ENCODE data around the gene RDX.

RDX gene

GRCh38 chr11:110261195-110262071 is 35.0 kb downstream of the RDX start:
- DNase-seq = no peak

GRCh38 chr11:110253525-110253924 is 42.9 kb downstream of the RDX start:
- DNase-seq = no peak

- DNase-seq = no peak
Measured at GRCh38 chr11:110251836-110252235, 44.6 kb downstream of the RDX start.

- DNase-seq = no peak
Measured at GRCh38 chr11:110250168-110250567, 46.2 kb downstream of the RDX start.

GRCh38 chr11:110249766-110250165 is 46.6 kb downstream of the RDX start:
- DNase-seq = no peak

GRCh38 chr11:110249066-110249465 is 47.3 kb downstream of the RDX start:
- no peak for DNase-seq

GRCh38 chr11:110243791-110244190 is 52.6 kb downstream of the RDX start:
- no peak for DNase-seq

GRCh38 chr11:110242746-110243145 is 53.7 kb downstream of the RDX start:
- DNase-seq = no peak

- no peak for DNase-seq
Measured at GRCh38 chr11:110242188-110242587, 54.2 kb downstream of the RDX start.

- DNase-seq = no peak
Measured at GRCh38 chr11:110235966-110236365, 60.4 kb downstream of the RDX start.

GRCh38 chr11:110230377-110230776 is 66.0 kb downstream of the RDX start:
- no peak for DNase-seq

GRCh38 chr11:110219006-110219785 is 77.2 kb downstream of the RDX start:
- DNase-seq = no peak

GRCh38 chr11:110217936-110218335 is 78.5 kb downstream of the RDX start:
- no peak for DNase-seq

GRCh38 chr11:110217223-110217877 is 79.1 kb downstream of the RDX start:
- no peak for DNase-seq

GRCh38 chr11:110209313-110209694 is 87.1 kb downstream of the RDX start:
- peak; percentile 6 for DNase-seq

- DNase-seq = peak; percentile 15
Measured at GRCh38 chr11:110208678-110209312, 87.6 kb downstream of the RDX start.

GRCh38 chr11:110207123-110207522 is 89.3 kb downstream of the RDX start:
- DNase-seq = no peak

- no peak for DNase-seq
Measured at GRCh38 chr11:110200836-110201235, 95.6 kb downstream of the RDX start.

GRCh38 chr11:110200241-110200640 is 96.2 kb downstream of the RDX start:
- no peak for DNase-seq

GRCh38 chr11:110199184-110199981 is 97.0 kb downstream of the RDX start:
- DNase-seq = no peak

GRCh38 chr11:110198031-110198729 is 98.2 kb downstream of the RDX start:
- DNase-seq = no peak

Measured in CD4-positive, alpha-beta T cell treated with Interleukin-10 for 1 hour (primary cell).